Cardiac fibroblast (primary cell): ENCODE results near the gene TUT4.

Experiments
- DNase-seq, 2 donors: peaks; one replicate each; pipeline versions ENCODE4 v3.0.0 to v3.0.0-alpha.2; 2010; ENCODE audit warnings: low read depth in 2 of 2
- H3K4me3 ChIP-seq, 2 donors: replicated peaks in 1 of 2; 1 replicate in 1 of 2; 2 replicates in 1 of 2; pipeline ENCODE4 v1.5.1; 2011; ENCODE audit warnings: low read depth in 2 of 2, low read length in 2 of 2, mild to moderate bottlenecking in 2 of 2, moderate library complexity in 1 of 2
- CTCF ChIP-seq: IDR thresholded peaks from one replicate; pipeline ENCODE4 v1.5.1; 2011; ENCODE audit warnings: low read depth, mild to moderate bottlenecking, low read length, inconsistent platforms

The TUT4 gene

GRCh38 chr1:52533713-52534112 is 19.2 kb downstream of the TUT4 start:
- H3K4me3 ChIP-seq, result no peak overlapping the region
- no peak for DNase-seq
- TF ChIP-seq CTCF, result no peak

- no peak for TF ChIP-seq CTCF
- H3K4me3 ChIP-seq, result no peak overlapping the region
- DNase-seq, result no peak
These were observed 20.1 kb downstream of the TUT4 start for GRCh38 chr1:52532731-52533327.

- no peak for TF ChIP-seq CTCF
- no peak overlapping the region for H3K4me3 ChIP-seq
- no peak for DNase-seq
These were observed 20.6 kb downstream of the TUT4 start for GRCh38 chr1:52532247-52532646.

DNA sequence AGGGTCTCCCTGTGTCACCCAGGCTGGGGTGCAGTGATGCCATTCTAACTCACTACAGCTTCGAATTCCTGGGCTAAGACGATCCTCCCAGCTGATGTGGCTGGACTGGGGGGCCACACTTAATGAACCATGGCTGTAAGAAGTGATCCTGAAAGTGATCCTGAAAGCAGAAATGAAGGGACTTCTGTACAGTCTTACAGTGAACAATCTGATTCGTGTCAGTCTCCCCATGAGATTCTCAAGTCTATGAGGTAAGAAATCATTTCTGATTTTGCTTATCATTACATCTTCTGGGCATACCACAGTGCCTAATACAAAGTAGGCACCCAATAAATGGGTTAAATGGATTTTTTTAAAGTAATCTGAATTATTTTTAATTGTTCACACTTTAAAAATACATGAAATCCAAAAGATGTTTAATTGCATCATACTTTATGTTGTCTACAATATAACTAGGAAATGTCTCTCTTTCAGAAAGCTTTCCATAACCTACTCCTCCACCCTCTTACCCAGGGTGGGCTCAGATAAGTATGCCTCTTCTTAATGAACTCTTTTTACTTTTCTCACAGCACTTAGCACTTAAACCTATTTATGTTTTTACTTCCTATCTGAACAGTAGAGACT is 21.5 kb downstream of the TUT4 start:
- H3K4me3 ChIP-seq, result no peak overlapping the region
- no peak for DNase-seq
- no peak for TF ChIP-seq CTCF

DNA sequence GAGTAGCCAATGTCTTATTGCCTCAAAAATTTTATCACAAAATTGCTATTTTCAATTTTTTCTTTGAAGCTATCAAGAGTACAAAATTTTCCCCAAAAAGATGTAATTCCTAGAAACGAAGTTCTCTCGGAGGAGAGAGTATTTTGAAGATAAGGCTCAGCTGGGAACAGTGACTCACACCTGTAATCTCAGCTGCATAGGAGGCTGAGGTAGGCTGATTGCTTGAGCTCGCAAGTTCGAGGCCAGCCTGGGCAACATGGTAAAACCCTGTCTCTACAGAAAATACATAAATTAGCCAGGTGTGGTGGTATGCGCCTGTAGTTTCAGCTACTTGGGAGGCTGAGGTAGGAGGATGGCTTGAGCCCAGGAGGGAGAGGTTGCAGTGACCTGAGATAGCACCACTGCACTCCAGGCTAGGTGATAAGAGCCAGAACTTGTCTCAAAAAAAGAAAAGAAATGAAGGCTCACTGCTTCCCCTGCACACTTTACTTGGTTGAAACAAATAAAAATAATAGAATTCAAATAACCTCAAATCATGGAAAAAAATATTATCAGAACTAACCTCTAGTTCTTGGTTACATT is 22.2 kb downstream of the TUT4 start:
- H3K4me3 ChIP-seq, result no peak overlapping the region
- no peak for DNase-seq
- TF ChIP-seq CTCF, result no peak

DNA sequence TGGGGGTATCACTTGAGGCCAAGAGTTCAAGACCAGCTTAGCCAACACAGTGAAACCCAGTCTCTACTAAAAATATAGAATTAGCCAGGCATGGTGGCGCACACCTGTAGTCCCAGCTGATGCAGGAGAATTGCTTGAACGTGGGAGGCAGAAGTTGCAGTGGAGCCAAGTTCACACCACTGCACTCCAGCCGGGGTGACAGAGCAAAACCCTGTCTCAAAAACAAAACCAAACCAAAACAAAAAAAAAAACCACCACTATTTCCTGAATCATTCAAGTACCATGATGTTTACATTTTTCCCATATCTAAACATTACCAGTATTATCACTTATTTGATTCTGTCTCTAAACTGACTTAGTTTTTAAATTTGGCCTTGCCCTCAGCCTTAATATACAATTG is 29.5 kb downstream of the TUT4 start:
- DNase-seq, result peak; percentile 1 to 38
- TF ChIP-seq CTCF, result no peak
- H3K4me3 ChIP-seq, result no peak overlapping the region
